H1 (cell line): ENCODE measurements around the gene HTATSF1.

Experiments used
- CTCF ChIP-seq, 3 experiments: IDR thresholded peaks; 1 replicate in 2 of 3; 2 replicates in 1 of 3; pipeline versions ENCODE4 v1.5.1 to v1.6.1; 2011; ENCODE audit warnings: low read length in 3 of 3, mild to moderate bottlenecking in 3 of 3, inconsistent platforms in 2 of 3, low read depth in 1 of 3, moderate library complexity in 1 of 3; ENCODE audit not compliant: insufficient read depth in 1 of 3; ENCODE audit errors: control extremely low read depth in 1 of 3
- MAX ChIP-seq: IDR thresholded peaks from 2 replicates; pipeline ENCODE4 v1.6.1; 2012; ENCODE audit warnings: inconsistent platforms
- POU5F1 ChIP-seq: IDR thresholded peaks from 2 replicates; pipeline ENCODE4 v1.6.1; 2011; ENCODE audit warnings: low read depth, mild to moderate bottlenecking, low read length, moderate library complexity
- RAD21 ChIP-seq, 2 experiments: IDR thresholded peaks in 1 of 2; conservative IDR thresholded peaks in 1 of 2; 2 replicates each; pipeline ENCODE4 v1.6.1; 2011; ENCODE audit warnings: low read depth in 2 of 2, low read length in 2 of 2, improper control_type of control experiment in 1 of 2, inconsistent platforms in 1 of 2, mild to moderate bottlenecking in 1 of 2, moderate library complexity in 1 of 2
- RFX5 ChIP-seq: IDR thresholded peaks from 2 replicates; pipeline ENCODE4 v1.6.1; 2011; ENCODE audit warnings: low read depth, low read length, improper control_type of control experiment, borderline replicate concordance

- no peak for TF ChIP-seq RAD21 (IDR thresholded peaks at IDR 0.05 in 1 of 2, conservative IDR thresholded peaks at IDR 0.05 in 1 of 2; ENCODE audit: low read depth in 2 of 2, low read length in 2 of 2)
- TF ChIP-seq MAX = no peak
- no peak for TF ChIP-seq CTCF (IDR thresholded peaks at IDR 0.05; ENCODE audit: control extremely low read depth in 1 of 3, insufficient read depth in 1 of 3, low read depth in 1 of 3, low read length in 3 of 3)
- TF ChIP-seq POU5F1 = no peak
- no peak for TF ChIP-seq RFX5
These were observed 49.0 kb downstream of the HTATSF1 start for GRCh38 chrX:136546371-136546781.
